Measurements from ENCODE around the gene AGAP5.

The AGAP5 gene

GRCh38 chr10:73650537-73651331, 47.2 kb downstream of the AGAP5 start:
- DNase-seq = no peak

- no peak for DNase-seq
These were observed 47.9 kb downstream of the AGAP5 start for GRCh38 chr10:73649876-73650536.

- DNase-seq = no peak
These were observed 48.7 kb downstream of the AGAP5 start for GRCh38 chr10:73648975-73649829.

- no peak for DNase-seq
These were observed 49.8 kb downstream of the AGAP5 start for GRCh38 chr10:73647875-73648651.

- peak; percentile 54 for DNase-seq
These were observed 50.6 kb downstream of the AGAP5 start for GRCh38 chr10:73647211-73647874.

GRCh38 chr10:73646598-73647041, 51.3 kb downstream of the AGAP5 start:
- DNase-seq = no peak

GRCh38 chr10:73645251-73645650, 52.7 kb downstream of the AGAP5 start:
- DNase-seq = no peak

- DNase-seq = no peak
These were observed 53.1 kb downstream of the AGAP5 start for GRCh38 chr10:73644767-73645166.

GRCh38 chr10:73644015-73644743, 53.7 kb downstream of the AGAP5 start:
- peak; percentile 51 for DNase-seq

GRCh38 chr10:73643362-73643761, 54.5 kb downstream of the AGAP5 start:
- DNase-seq = no peak

GRCh38 chr10:73641328-73642060, 56.4 kb downstream of the AGAP5 start, which contains the start of gene MYOZ1:
MYOZ1 (minus strand) TSS chr10:73641474; CDS start chr10:73640017, 1,457 bp downstream.
- no peak for DNase-seq

GRCh38 chr10:73639286-73639685, 58.6 kb downstream of the AGAP5 start:
- no peak for DNase-seq

- no peak for DNase-seq
These were observed 62.1 kb downstream of the AGAP5 start for GRCh38 chr10:73635781-73636180.

- DNase-seq = no peak
These were observed 63.5 kb downstream of the AGAP5 start for GRCh38 chr10:73634421-73634820.

- no peak for DNase-seq
These were observed 68.7 kb downstream of the AGAP5 start for GRCh38 chr10:73629165-73629564.

GRCh38 chr10:73628405-73628804, 69.5 kb downstream of the AGAP5 start:
- DNase-seq = no peak

- DNase-seq = no peak
These were observed 70.6 kb downstream of the AGAP5 start for GRCh38 chr10:73627300-73627699.

GRCh38 chr10:73625884-73626752, 71.8 kb downstream of the AGAP5 start:
- peak; percentile 95 for DNase-seq
